EL (cell line): ENCODE data around the gene CDYL.
A peak's percentile ranks its signal among the peaks of the same experiment; 100 is the strongest.

Experiments
- DNase-seq: peaks from one replicate; pipeline ENCODE4 v3.0.0-alpha.2; 2016

Gene CDYL

DNA sequence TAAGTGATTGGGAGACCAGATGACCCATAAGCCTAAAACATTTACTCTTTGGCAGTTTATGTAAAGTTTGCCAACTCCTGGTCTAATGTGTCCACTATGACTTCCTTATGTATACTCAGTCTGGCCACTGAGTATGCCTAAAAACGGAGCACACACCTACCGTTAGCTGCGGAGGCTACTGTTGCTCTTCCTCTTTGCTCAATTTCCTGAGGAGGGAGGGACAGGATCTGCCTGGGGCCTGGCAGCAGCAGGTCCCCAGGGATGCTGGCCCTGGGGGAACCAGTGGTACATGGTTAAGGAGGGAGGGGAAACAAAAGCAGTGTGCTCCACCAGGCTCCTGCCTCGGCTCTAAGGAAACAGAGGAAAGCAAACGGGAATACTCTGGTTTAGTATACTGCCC is 113.5 kb downstream of the CDYL start:
- DNase-seq, result no peak

DNA sequence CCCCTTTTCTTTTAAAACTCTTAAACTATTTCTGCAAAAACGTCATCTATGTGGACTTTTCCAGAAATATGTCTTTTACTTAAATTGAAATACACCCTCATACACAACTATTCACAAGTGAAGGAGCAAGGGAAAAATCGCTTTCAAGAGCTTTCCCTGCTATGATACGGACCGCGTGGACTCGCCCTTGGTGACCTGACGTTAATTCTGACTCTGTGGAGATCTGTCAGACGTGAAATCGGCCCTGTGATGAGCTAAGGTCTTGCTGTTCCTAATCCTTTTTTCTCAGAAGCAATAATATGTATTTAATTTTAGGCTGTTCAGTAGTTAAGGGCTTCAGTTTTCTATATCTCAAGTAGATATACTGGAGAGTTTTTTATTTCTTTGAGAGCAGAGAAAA is 114.0 kb downstream of the CDYL start:
- no peak for DNase-seq

DNA sequence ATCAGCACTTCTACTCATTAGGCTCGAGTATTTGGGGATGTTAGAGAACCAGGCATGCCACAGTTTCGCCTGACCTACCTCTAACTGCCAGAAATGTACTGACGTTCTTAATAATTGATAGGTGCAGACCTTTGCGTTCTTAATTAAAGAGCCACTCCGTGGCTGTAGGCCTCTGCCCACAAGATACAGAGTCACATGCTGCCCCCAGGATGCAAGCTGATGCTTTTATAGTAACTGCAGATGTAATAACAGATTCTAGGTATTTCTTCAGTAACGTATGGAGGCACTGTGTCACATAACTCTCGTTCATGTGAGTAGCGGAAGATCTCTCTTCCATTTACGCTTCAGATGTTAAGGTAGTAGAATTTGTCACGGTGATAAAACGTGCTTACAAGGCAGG is 114.4 kb downstream of the CDYL start:
- DNase-seq, result no peak

- no peak for DNase-seq
These were observed 114.9 kb downstream of the CDYL start for GRCh38 chr6:4891141-4891540.

- DNase-seq, result no peak
These were observed 116.7 kb downstream of the CDYL start for GRCh38 chr6:4892785-4893485.

- no peak for DNase-seq
These were observed 117.8 kb downstream of the CDYL start for GRCh38 chr6:4894049-4894448.

GRCh38 chr6:4895971-4896370 is 119.8 kb downstream of the CDYL start:
- DNase-seq, result no peak

DNA sequence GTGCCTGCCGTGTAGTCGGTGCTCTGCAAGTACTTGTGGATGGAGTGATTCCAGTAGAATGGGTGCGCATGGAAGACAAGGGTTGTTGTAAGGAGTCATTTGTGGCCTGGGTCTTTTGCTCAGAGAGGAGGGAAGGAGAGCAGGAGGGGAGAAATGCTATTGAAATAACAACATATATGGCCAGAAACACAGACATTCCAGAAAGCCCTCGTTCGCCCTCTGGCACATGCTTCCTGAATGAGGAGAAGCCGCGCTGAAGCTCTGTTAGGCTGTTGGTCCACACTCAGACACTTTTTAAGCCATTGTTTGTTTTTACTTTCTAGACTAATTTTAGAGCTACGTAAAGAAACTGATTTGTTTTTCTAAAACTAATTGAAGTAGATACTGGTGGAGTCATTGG is 120.2 kb downstream of the CDYL start:
- peak; percentile 6 for DNase-seq

- no peak for DNase-seq
These were observed 123.2 kb downstream of the CDYL start for GRCh38 chr6:4899249-4900034.

DNA sequence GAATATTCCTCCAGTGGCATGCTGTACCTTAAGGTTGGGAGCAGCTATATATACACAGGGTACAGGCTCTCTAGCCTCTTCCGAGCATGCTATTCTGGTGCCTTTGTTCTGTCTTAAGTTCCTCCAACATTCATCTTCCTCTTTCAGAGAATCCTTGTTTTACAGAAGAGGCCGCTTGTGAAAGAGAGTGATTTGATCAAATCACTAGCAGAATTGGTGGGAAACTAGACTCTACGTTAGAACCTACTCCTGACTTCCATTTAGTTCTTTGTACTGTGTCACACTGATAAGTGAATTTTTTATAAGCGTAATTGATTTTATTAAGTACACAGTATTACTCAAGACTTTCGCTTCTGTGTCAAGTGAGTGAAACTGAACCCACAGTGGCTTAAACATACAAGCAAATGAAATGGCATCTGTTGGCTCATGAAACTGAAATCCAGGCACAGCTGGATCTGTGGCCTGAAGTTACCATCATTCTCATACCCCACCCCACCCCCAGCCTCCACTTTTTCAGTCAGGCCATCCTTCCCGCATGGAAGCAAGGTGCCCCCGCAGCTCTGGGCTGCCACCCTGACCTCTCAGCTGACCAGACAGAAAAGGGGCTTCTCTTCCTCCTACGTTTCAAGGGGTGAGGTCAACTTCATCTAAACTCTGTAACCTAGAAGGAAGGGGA is 125.3 kb downstream of the CDYL start:
- DNase-seq, result no peak

- no peak for DNase-seq
These were observed 126.2 kb downstream of the CDYL start for GRCh38 chr6:4902363-4902762.

DNA sequence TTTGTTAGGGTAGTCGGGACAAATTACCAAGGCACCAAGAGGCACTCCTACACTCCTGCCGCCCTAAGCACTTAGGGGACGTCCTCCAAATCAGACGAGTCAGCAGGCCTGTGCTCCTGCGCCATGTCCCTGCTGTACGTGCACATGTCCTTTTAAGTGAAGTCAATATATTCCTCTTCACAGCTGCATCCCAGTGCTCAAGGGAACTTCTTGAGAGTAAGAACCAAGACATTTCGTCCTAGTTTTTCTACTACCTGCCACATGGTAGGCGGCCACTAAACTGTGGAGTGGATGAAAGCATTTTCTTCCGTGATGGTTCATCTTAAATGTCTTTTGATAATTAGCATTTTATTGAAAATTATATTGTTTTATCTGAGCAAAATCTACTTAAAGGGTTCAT is 126.9 kb downstream of the CDYL start:
- DNase-seq, result no peak

GRCh38 chr6:4903751-4904370 is 127.7 kb downstream of the CDYL start:
- no peak for DNase-seq

GRCh38 chr6:4904461-4905025 is 128.3 kb downstream of the CDYL start:
- no peak for DNase-seq

GRCh38 chr6:4905826-4906225 is 129.6 kb downstream of the CDYL start:
- DNase-seq, result no peak

DNA sequence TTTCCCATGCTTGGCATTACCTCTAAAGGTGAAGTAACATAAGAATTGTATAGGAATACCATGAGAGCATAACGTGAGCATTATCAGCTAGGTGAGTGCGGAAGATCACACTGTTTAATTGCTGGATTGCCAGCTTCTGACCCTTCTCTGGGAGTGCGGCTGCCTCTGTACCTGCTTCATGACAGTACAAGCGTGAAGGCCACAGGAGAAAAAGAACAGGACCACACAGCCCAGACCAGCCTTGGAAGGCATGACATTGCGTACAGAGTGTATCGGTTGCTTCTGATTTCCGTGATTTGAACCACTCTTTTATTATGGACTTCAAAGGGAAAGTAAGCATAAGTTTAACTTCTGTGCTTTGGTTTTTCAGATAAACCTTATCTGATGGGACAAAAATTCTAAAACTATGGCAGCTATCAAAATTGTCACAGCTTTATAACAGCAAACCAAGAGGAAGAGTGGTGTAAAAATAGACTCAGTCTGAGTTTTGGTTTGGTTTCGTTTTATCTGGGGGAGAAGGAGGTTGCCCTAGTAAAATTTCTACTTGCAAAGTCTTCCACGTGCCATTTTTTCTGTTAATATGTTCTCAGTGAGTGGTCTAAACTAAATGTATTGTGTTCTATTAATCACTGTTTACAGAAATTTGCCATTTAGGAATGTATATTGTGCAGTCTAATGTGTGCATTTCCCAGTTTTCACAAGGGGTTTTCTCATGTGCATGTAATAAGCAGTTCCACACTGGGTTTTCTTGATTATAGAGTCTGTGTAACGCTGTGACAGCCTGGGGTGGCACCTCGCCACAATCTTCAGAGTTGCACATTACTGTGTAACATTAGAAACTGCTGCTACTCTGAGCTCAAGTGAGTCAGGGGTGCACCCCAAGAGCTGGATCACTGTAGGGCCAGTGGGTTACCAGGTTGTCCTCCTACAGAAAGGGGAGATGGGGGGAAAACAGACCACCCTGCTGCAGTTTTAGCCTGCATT is 130.4 kb downstream of the CDYL start:
- DNase-seq, result no peak

- no peak for DNase-seq
These were observed 131.4 kb downstream of the CDYL start for GRCh38 chr6:4907602-4908001.

DNA sequence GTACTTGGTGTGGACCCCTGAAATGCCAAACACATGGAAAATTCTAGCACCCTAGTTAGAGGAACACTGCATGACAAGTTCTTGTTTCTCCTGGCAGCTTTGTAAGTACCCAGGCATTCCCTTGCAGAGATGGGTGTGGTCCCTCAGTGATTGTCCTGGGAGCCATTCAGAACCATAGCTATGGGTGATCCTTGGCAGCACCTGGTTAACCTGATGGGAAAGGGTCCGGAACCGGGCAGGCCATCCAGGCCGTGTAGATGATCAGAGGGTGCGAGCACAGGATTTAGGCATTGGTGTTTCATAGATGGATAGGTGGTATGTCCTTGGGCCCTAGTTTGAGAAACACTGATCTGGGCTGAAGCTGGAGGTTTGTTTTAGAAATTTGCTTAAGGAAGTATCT is 131.9 kb downstream of the CDYL start:
- no peak for DNase-seq

- DNase-seq, result no peak
These were observed 133.0 kb downstream of the CDYL start for GRCh38 chr6:4909063-4909706.

GRCh38 chr6:4910037-4910760 is 134.0 kb downstream of the CDYL start:
- DNase-seq, result no peak

GRCh38 chr6:4912559-4912958 is 136.4 kb downstream of the CDYL start:
- DNase-seq, result no peak
